Measurements from ENCODE around the gene FRMD4A.

DNA sequence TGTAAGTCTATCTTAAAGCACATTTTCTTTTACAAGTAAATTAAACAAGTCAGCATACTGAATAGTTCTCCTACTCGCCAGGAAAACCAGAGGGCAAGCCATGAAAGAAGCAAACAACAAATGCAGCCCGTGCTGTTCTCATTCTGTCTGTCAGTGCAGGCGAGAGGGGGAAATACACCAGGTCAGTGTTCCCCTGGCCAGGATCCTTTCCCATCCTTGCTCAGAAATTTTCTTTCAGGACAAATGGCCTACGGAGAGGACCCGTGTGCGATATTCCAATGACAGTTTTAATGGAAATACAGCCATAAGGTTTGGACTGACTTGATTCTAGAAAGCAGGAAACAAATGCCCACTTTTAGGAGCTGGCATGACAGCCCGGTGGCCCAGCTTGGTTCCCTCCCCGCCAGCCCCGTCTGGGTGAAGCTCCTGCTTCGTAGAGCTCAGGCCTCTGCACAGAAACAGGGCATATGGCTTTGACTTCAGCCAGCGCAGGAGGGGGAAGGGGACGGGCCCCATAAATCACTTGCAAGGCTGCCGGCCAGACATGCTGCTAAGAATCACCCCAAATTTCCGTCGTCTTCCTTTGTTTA is 67.8 kb downstream of the FRMD4A start:
- TF ChIP-seq POLR2A (IDR thresholded peaks at IDR 0.05; ENCODE audit: low read depth, low read length), result no peak
- TF ChIP-seq POLR2AphosphoS5 (IDR thresholded peaks at IDR 0.05; ENCODE audit: low read depth, low read length), result no peak

Measured in GM12892 (cell line).